ENCODE data around the gene PCCA.

The PCCA gene

DNA sequence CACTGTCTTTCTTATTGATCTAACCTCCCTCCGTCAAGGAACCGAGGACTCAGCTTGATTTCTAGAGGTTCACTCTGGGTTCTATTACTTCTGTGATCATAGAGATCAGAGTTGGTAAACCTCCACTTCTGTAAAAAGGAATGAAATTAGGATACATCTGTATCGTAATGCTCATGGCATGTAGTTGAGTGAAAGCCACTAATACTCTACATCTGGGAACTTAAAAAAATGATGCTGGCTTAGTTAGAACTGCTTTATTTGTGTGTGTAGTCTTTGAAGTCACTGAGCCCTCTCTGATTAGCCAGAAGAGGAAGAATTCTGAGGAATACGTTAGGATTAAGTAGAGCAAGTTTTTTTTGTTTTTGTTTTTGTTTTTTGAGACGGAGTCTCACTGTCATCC lies 358.9 kb downstream of the PCCA start:
- in situ Hi-C loops (cut with MboI; ENCODE audit: low sequenced_read_pairs): no loop called here

GRCh38 chr13:100451923-100452322 lies 363.0 kb downstream of the PCCA start:
- in situ Hi-C loops (cut with MboI; ENCODE audit: low sequenced_read_pairs): no loop called here

- in situ Hi-C loops (cut with MboI; ENCODE audit: low sequenced_read_pairs): no loop called here
Measured at GRCh38 chr13:100454876-100455275, 366.0 kb downstream of the PCCA start.

- in situ Hi-C loops (cut with MboI; ENCODE audit: low sequenced_read_pairs): no loop called here
Measured at GRCh38 chr13:100458673-100459072, 369.8 kb downstream of the PCCA start.

GRCh38 chr13:100459747-100460146 lies 370.9 kb downstream of the PCCA start:
- in situ Hi-C loops (cut with MboI; ENCODE audit: low sequenced_read_pairs): no loop called here

GRCh38 chr13:100460266-100460665 lies 371.4 kb downstream of the PCCA start:
- in situ Hi-C loops (cut with MboI; ENCODE audit: low sequenced_read_pairs): no loop called here

- in situ Hi-C loops (cut with MboI; ENCODE audit: low sequenced_read_pairs): no loop called here
Measured at GRCh38 chr13:100460791-100461190, 371.9 kb downstream of the PCCA start.

DNA sequence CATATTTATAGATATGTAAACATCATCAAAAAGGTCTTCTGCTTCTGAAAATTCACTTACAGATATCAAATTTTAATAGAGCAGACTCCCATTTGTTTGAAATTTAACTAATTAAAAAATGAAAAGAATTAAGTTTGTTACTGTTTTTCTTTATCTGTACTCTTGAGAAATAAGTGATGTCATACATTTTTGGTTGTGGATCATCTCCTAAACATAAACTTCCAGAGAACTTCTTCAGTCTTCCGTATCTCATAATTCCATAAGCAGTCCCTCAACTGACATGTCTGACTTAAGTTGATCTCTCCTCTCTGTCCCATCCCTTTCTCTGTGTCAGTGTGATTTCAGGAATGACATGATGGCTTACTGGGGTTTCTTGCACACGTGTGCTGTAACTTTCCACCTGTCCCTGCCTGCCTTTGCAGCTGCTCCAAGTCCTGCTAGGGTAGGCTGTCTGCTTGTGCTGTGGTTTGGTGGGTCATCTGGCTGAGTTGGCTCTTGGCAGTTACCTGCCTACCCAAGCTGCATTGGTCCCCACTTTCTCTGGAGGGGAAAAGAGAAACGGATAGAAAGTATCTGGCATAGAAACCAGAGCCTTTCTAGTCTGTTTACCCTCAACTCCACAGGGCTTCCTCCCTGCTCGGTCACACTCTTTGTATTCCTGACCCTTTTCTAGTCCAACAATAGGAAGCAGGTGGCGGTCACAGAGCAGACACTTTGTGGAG lies 372.6 kb downstream of the PCCA start:
- in situ Hi-C loops (cut with MboI; ENCODE audit: low sequenced_read_pairs): no loop called here

DNA sequence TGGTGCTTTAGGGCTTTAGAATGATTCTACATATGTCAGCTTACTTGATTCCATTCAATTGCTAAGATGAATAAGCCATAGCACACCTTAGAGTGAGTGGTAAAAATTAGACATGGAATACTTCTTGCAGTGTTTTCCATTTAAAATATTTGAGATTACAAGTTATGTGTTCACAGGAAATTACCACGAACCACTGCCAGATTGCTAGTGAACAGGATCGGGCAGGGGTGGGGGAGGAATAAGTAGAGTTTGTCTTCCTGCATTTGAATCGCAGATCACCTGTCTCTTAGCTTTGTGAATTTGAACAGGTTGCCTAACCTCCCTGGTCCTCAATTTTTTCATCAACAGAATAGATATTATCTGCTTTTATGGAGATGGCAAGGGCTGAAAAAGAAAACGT lies 375.1 kb downstream of the PCCA start:
- in situ Hi-C loops (cut with MboI; ENCODE audit: low sequenced_read_pairs): no loop called here

GRCh38 chr13:100465558-100465957 lies 376.7 kb downstream of the PCCA start:
- in situ Hi-C loops (cut with MboI; ENCODE audit: low sequenced_read_pairs): no loop called here

DNA sequence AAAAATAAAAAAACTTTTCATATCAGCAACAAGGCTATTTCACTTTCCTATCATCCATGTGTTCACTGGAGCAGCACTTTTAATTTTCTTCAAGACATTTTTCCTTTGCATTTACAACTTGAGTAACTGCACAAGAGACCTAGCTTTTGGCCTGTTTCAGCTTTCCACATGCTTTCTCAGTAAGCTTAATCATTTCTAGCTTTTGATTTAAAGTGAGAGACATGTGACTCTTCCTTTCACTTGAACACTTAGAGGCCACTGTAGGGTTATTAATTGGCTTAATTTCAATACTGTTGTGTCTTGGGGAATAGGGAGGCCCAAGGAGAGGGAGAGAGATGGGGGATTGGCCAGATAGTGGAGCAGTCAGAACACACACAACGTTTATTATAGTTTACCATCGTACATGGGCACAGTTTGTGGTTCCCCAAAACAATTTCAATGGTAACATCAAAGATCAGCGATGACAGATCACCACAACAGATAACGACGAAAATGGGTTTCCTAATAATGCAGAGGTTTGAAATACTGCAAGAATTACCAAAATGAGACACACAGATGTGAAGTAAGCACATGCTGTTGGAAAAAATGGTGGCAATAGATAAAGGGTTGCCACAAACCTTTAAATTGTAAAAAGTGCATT lies 382.1 kb downstream of the PCCA start:
- in situ Hi-C loops (cut with MboI; ENCODE audit: low sequenced_read_pairs): no loop called here

- in situ Hi-C loops (cut with MboI; ENCODE audit: low sequenced_read_pairs): no loop called here
Measured at GRCh38 chr13:100473087-100473486, 384.2 kb downstream of the PCCA start.

DNA sequence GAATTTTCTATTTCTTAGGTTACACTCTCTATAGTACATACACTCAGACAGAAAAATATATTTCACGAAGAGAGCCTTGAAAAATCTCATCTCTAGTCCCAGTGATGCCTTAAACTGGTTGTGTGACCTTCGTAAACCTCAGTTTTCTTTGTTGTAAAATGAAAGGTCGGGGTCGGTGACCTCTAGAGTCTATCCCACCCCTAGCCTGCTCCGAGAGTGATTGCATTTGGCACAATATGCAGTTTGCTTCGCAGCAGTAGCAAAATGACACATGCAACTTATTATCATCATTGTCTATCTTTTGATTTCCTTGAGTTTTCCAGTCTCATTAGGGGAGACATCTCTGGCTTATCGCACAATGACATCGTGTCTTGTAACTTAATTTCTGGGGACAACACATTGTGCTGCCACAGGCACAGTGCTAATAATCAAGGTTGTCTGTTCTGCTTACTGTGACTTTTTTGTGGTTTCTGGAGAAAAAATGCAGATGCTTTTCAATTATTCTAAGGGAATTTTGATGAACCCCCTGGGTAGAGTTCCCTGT lies 384.7 kb downstream of the PCCA start:
- in situ Hi-C loops (cut with MboI; ENCODE audit: low sequenced_read_pairs): no loop called here

GRCh38 chr13:100476963-100477362 lies 388.1 kb downstream of the PCCA start:
- in situ Hi-C loops (cut with MboI; ENCODE audit: low sequenced_read_pairs): no loop called here

- in situ Hi-C loops (cut with MboI; ENCODE audit: low sequenced_read_pairs): no loop called here
Measured at GRCh38 chr13:100478107-100478809, 389.4 kb downstream of the PCCA start.

DNA sequence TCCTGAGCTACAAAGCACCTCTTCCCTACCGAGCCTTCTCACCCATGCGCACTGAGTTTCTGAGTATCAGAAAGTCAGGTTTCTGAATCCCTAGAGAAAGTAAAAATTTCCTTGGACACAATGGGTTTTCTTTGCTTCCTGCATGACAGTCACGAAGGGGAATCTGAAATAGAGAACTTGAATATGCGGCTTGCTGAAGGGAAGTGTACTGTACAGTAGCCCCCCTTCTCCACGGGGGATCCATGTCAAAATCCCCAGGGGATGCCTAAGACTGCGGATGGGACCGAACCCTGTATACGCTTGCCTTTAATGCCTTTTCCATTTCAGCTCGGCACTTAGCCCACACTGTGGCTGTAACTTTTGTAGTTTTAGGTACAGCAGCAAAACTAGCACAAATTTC lies 391.8 kb downstream of the PCCA start:
- in situ Hi-C loops (cut with MboI; ENCODE audit: low sequenced_read_pairs): no loop called here

DNA sequence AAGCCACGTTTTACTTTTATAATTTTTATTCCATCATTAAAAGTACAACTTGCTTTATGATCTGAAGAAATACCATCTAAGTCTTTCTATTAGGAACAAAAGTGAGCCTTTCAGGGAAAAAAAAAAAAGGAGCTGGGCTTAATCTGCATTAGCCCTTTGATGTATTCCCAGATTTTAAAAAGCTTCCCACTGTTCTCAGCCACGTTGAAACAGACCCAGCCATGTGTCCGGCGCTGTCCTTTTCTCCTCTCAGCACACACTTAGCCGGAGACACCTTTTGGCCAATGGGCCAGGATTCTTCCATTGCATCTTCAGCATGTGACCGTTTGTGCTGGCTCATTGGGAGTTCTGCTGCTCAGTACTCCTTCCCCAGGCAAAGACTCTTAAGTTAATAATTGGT lies 394.2 kb downstream of the PCCA start:
- in situ Hi-C loops (cut with MboI; ENCODE audit: low sequenced_read_pairs): no loop called here

GRCh38 chr13:100483841-100484381 lies 395.0 kb downstream of the PCCA start:
- in situ Hi-C loops (cut with MboI; ENCODE audit: low sequenced_read_pairs): no loop called here

- in situ Hi-C loops (cut with MboI; ENCODE audit: low sequenced_read_pairs): no loop called here
Measured at GRCh38 chr13:100484702-100485101, 395.8 kb downstream of the PCCA start.

- in situ Hi-C loops (cut with MboI; ENCODE audit: low sequenced_read_pairs): no loop called here
Measured at GRCh38 chr13:100485265-100485664, 396.4 kb downstream of the PCCA start.

DNA sequence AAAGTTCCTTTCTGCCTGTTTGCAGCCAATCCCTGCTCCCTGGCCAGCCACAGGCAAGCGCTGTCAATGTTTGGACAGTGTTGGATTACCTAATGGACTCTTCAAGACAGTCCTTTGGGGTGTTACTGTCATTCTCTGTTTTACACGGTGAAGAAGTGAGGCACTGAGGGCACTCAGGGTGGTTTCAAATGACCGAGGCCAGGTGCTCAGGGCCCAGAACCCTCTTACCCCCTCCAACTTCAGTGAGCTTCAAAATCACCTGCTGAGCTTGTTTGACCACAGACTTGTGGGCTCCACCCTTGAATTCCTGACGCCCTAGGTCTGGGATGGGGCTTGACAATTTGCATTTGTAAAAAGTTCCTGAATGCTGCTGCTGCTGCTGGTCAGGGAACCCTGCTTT lies 401.8 kb downstream of the PCCA start:
- in situ Hi-C loops (cut with MboI; ENCODE audit: low sequenced_read_pairs): no loop called here

Measured in hTERT RPE-1 (cell line).